ENCODE data around the gene GLRX3.

GRCh38 chr10:130181858-130182257 lies 45.7 kb downstream of the GLRX3 start:
- TF ChIP-seq CTCF (IDR thresholded peaks at IDR 0.05; ENCODE audit: low read length) (no peak), EZH2 (IDR thresholded peaks at IDR 0.05; ENCODE audit: borderline replicate concordance, low read length) (no peak)

All from OCI-LY1 (cell line).